T-helper 1 cell treated with Interleukin-12 subunit alpha and Interleukin-12 subunit beta and Interleukin-4 antibody, amounts not matched to agents 30 μg/mL and 1 μg/mL, for 36 hours (primary cell): ENCODE measurements around the gene TRAF2.

ENCODE experiments used
- H3K27ac Mint-ChIP-seq: one replicate; pipeline ENCODE4 v1.8.0; 2021; ENCODE audit warnings: mild to moderate bottlenecking, mixed read lengths
- H3K27me3 Mint-ChIP-seq: one replicate; pipeline ENCODE4 v1.8.0; 2021; ENCODE audit warnings: low read depth, mixed read lengths
- H3K36me3 Mint-ChIP-seq: one replicate; pipeline ENCODE4 v1.8.0; 2021; ENCODE audit warnings: low read depth, mixed read lengths
- H3K4me1 Mint-ChIP-seq: one replicate; pipeline ENCODE4 v1.8.0; 2021; ENCODE audit warnings: low read depth, mixed read lengths
- H3K4me3 Mint-ChIP-seq: one replicate; pipeline ENCODE4 v1.8.0; 2021; ENCODE audit warnings: mild to moderate bottlenecking, moderate library complexity, mixed read lengths
- H3K9me3 Mint-ChIP-seq: one replicate; pipeline ENCODE4 v1.8.0; 2021; ENCODE audit warnings: mixed read lengths

The TRAF2 gene

GRCh38 chr9:136901516-136902258 lies 15.4 kb downstream of the TRAF2 start:
- Mint-ChIP-seq H3K27me3 (no peaks in the 10 kb centered on the region), H3K4me1 (peaks cover 57% of the 10 kb centered on the region), H3K9me3 (no peaks in the 10 kb centered on the region), H3K27ac (peak overlapping the region; percentile 96), H3K4me3 (peak overlapping the region; percentile 82), H3K36me3 (peaks cover 51% of the 10 kb centered on the region)

- peak overlapping the region; percentile 96 for H3K27ac Mint-ChIP-seq
- H3K4me3 Mint-ChIP-seq = peak overlapping the region; percentile 82
- H3K27me3 Mint-ChIP-seq = no peaks in the 10 kb centered on the region
- no peaks in the 10 kb centered on the region for H3K9me3 Mint-ChIP-seq
- peaks cover 52% of the 10 kb centered on the region for H3K4me1 Mint-ChIP-seq
- H3K36me3 Mint-ChIP-seq = peaks cover 57% of the 10 kb centered on the region
These were observed 16.0 kb downstream of the TRAF2 start for GRCh38 chr9:136902259-136902821.

GRCh38 chr9:136903041-136903554 lies 16.8 kb downstream of the TRAF2 start:
- no peaks in the 10 kb centered on the region for H3K27me3 Mint-ChIP-seq
- H3K4me3 Mint-ChIP-seq = no peak overlapping the region
- H3K4me1 Mint-ChIP-seq = peaks cover 51% of the 10 kb centered on the region
- H3K36me3 Mint-ChIP-seq = peaks cover 58% of the 10 kb centered on the region
- H3K27ac Mint-ChIP-seq = peak overlapping the region; percentile 96
- H3K9me3 Mint-ChIP-seq = no peaks in the 10 kb centered on the region

- peaks cover 36% of the 10 kb centered on the region for H3K4me1 Mint-ChIP-seq
- peak overlapping the region; percentile 60 for H3K27ac Mint-ChIP-seq
These were observed 19.9 kb downstream of the TRAF2 start for GRCh38 chr9:136906266-136906665.

GRCh38 chr9:136907011-136907914 lies 20.9 kb downstream of the TRAF2 start:
- Mint-ChIP-seq H3K27ac (peak overlapping the region; percentile 59), H3K4me1 (peaks cover 28% of the 10 kb centered on the region), H3K36me3 (peaks cover 46% of the 10 kb centered on the region), H3K4me3 (no peak overlapping the region), H3K9me3 (no peaks in the 10 kb centered on the region), H3K27me3 (no peaks in the 10 kb centered on the region)

More at GRCh38 chr9:136906266-136906665, 19.9 kb downstream of the TRAF2 start:
- Mint-ChIP-seq H3K36me3 (peaks cover 52% of the 10 kb centered on the region), H3K4me3 (no peak overlapping the region), H3K27me3 (no peaks in the 10 kb centered on the region), H3K9me3 (no peaks in the 10 kb centered on the region)

DNA sequence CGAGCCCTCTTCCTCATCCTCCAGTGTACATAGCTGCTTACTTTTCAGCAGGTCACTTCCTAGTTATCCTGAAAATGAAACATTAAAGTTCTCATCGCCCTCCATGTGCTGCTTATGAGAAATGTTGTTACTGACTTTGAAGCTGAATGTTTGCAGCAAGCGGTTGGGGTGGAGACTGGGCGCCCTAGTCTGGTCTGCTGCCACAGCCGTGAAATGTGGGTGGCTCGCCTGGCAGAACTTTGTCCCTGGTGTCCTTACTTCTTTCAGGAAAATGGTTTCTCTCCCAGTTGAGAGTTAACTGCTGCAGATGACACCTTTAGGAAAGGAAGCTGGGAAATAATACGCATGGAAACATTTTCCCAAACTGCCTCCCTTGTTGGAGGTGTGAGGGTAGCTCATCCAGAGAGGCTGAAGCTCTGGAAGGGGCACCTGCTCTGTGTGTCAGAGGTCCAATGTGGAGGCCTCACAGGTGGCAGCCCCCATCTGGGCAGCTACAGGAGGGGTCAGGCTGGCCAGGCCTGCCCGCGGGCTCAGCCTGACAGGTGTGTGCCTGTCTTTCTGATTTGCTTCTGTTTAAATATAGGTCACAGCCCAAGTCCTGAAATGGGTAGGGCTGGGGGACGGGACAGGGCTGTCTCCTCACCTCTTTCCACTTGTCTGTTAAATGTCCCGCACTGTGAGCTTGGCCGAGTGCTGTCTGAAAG lies 24.0 kb downstream of the TRAF2 start:
- H3K27ac Mint-ChIP-seq = no peak overlapping the region
- peaks cover 9% of the 10 kb centered on the region for H3K4me1 Mint-ChIP-seq
- H3K27me3 Mint-ChIP-seq = no peaks in the 10 kb centered on the region
- peaks cover 43% of the 10 kb centered on the region for H3K36me3 Mint-ChIP-seq
- H3K4me3 Mint-ChIP-seq = no peak overlapping the region
- H3K9me3 Mint-ChIP-seq = no peaks in the 10 kb centered on the region

DNA sequence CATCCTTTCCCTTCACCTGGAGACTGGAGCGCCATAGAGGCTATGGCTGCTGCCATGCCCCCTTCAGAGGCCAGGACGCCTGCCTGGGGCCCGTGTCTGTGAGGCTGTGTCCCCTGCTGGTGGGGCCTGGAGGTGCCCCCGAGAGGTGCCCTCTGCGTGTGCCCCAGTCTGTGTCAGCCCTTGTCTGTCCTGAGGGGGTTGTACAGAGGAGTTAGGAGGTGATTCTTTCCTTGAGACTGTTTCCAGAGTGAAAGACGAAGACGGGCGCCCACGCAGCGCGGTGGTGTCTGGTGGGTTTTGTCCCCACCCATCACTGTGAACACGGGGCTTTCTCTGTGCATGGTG lies 24.6 kb downstream of the TRAF2 start:
- no peaks in the 10 kb centered on the region for H3K9me3 Mint-ChIP-seq
- peaks cover 43% of the 10 kb centered on the region for H3K36me3 Mint-ChIP-seq
- H3K4me3 Mint-ChIP-seq = no peak overlapping the region
- H3K27me3 Mint-ChIP-seq = no peaks in the 10 kb centered on the region
- H3K27ac Mint-ChIP-seq = no peak overlapping the region
- peaks cover 6% of the 10 kb centered on the region for H3K4me1 Mint-ChIP-seq

DNA sequence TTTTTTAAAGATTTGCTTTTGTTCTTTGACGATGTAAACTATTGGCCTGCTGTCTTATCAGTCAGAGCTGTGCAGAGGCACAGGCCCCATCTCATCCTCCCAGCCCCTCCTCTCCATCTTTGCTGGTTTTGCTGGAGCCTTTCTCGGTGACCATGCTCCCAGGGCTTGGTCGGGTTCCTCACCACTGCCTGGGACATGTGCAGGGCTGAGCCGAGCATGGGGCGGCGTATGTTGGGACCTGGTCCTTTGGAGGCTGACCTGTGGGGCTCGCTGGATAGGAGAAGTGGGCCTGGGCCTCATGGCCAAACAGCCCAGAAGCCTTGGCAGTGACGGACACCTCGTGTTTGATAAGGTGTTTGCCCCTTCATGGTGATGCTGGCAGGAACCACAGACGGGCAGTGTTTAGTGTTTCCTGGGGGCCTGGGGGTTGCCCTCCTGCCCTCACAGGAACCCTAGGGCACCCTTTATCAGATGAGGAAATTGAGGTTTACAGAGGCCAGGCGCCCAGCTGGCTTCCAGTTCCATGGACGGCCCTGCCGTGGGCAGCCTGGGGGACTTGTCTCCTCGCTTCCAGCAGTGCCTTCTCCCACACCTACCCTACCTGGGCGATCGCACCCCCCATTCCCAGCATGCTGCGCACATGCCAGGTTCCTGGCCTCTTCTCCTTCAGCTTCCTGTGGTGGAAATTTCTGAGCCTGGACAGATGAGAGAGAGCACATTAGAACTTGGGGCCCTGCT lies 27.6 kb downstream of the TRAF2 start:
- Mint-ChIP-seq H3K4me3 (no peak overlapping the region), H3K4me1 (peaks cover 3% of the 10 kb centered on the region), H3K27me3 (no peaks in the 10 kb centered on the region), H3K36me3 (peaks cover 47% of the 10 kb centered on the region), H3K9me3 (no peaks in the 10 kb centered on the region), H3K27ac (no peak overlapping the region)

DNA sequence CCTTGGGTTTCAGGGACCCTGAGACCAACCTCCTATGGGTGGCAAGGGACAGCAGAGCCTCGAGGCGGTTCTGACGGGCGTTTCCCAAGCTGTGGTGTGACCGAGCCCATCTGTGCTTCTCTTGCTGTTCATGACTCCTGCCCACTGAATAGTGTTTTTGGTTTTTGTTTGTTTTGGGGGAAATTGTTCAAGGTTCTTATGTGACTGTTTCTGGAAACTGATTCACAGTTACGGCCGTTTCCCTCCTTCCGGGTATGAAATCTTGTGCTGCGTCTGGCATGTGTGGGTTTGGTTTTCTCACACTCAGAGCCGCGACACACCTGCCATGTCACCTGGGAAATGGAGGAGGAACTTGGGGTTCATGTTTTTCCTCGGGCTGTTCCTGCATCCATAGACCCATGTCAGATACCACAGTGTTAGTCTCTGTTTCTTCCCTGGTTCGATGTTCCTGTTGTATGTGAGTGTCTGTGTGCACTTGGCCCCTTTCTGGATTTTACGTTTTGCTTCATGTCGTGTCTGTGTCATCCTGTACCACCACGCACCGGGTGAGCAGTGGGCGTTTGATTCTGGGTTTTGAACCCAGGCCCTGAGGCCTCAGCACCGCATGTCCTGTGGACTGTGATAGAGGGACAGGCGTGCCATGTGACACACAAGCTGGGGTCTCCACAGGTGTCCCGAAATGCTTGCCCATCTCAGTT lies 29.5 kb downstream of the TRAF2 start:
- Mint-ChIP-seq H3K4me3 (no peak overlapping the region), H3K4me1 (no peaks in the 10 kb centered on the region), H3K36me3 (peaks cover 49% of the 10 kb centered on the region), H3K9me3 (no peaks in the 10 kb centered on the region), H3K27ac (no peak overlapping the region), H3K27me3 (no peaks in the 10 kb centered on the region)

GRCh38 chr9:136916330-136917184 lies 30.2 kb downstream of the TRAF2 start:
- H3K9me3 Mint-ChIP-seq = no peaks in the 10 kb centered on the region
- no peak overlapping the region for H3K27ac Mint-ChIP-seq
- H3K4me1 Mint-ChIP-seq = no peaks in the 10 kb centered on the region
- H3K4me3 Mint-ChIP-seq = no peak overlapping the region
- H3K36me3 Mint-ChIP-seq = peaks cover 48% of the 10 kb centered on the region
- no peaks in the 10 kb centered on the region for H3K27me3 Mint-ChIP-seq

- no peaks in the 10 kb centered on the region for H3K9me3 Mint-ChIP-seq
- no peak overlapping the region for H3K4me3 Mint-ChIP-seq
- no peaks in the 10 kb centered on the region for H3K4me1 Mint-ChIP-seq
- peaks cover 49% of the 10 kb centered on the region for H3K36me3 Mint-ChIP-seq
- no peak overlapping the region for H3K27ac Mint-ChIP-seq
- H3K27me3 Mint-ChIP-seq = no peaks in the 10 kb centered on the region
These were observed 31.6 kb downstream of the TRAF2 start for GRCh38 chr9:136917902-136918301.

DNA sequence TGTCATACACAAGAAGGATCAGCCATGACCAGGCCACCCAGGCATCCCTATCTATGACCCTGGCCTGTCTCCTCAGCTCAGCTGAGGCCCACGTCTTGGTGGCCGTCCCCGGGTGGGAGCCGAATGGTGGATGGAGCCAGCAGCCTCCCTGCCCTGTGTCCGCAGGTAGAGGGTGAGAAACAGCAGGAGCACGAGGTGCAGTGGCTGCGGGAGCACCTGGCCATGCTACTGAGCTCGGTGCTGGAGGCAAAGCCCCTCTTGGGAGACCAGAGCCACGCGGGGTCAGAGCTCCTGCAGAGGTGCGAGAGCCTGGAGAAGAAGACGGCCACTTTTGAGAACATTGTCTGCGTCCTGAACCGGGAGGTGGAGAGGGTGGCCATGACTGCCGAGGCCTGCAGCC lies 33.8 kb downstream of the TRAF2 start:
- no peaks in the 10 kb centered on the region for H3K9me3 Mint-ChIP-seq
- no peak overlapping the region for H3K27ac Mint-ChIP-seq
- peaks cover 3% of the 10 kb centered on the region for H3K4me1 Mint-ChIP-seq
- H3K27me3 Mint-ChIP-seq = no peaks in the 10 kb centered on the region
- peaks cover 47% of the 10 kb centered on the region for H3K36me3 Mint-ChIP-seq
- H3K4me3 Mint-ChIP-seq = no peak overlapping the region
